Stimulated activated CD4-positive, alpha-beta T cell treated with anti-CD3 and anti-CD28 coated beads, Interleukin-15, amount 100 ng/mL, for 1 hour (primary cell): Measurements from ENCODE around the gene MYL7.

Experiments used
- DNase-seq, 2 donors: peaks; one replicate each; pipeline ENCODE4 v3.0.0-alpha.2; 2020; ENCODE audit warnings: low read depth in 1 of 2, low spot score in 1 of 2

The MYL7 gene

DNA sequence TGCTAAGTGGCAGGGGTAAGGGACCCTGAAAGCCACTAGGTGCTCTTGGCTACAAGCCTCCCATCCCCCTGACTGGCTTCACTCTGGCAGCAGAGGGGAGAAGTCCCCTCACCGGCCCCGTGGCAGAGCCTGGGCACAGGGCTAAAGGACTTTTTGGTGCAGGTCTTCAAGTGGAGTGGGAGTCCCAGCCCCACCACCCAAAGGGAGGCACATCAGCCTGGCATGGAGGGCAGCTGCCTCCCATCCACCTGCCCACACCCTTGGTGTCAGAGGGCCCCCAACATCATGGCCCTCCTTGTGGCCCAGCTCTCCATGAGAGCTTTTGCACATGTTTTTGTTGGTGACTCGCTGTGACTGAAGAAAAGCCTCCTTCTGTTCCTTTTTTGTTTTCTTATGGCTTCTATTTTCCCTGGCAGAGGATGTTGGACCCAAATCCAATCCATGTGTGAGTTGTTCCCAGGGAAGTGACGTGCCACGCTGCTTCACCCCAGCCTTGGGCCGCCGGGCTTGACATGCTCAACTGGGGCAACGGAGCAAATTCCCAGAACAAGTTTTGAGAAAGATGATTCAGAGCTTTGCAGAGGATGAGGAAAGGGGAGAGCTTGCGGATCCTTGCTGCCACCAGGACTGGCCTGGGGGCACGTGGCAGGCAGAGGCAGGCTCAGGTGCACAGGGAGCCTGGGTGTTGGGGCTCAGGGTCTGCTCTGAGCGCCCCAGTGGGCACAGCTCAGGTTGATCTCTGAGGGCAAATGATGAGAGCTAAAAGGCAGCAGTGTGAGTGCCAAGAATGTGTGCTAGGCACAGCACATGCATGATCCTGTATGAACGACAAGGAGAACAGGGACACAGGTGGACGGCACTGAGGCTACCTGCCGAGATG is 38.9 kb downstream of the MYL7 start:
- DNase-seq: no peak

DNA sequence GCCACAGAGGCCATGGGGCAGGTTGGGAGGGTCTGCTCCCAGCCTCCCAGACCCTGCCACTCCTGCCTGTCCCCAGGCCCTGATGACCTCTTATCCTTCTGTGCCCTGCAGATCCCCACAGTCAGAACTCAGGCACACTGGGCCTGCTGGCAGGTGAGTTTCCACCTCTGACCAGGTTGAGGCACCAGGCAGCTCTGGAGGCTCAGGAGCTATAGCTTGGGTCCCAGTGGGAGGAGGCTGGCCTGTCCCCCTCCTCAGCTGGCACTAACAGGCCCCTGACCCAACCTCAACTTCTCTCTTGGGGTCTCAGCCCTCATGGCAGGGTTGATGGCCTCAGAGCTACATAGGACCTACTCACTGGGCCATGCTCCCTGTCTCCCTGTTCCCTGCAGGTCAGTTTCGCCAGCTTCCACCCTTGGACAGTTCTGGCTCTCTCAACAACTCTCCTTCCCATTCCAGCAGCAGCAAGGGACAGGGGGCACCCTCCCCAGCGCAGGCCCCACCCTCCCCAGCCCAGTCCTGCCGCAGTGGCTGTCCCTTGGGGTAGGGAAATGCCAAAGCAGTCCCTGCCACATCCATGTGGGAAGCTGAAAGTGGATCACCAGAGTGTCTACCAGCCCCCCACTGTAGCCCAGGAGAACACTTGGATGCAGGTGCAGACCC is 39.7 kb downstream of the MYL7 start:
- no peak for DNase-seq

GRCh38 chr7:44100458-44101302 is 40.5 kb downstream of the MYL7 start:
- no peak for DNase-seq

DNA sequence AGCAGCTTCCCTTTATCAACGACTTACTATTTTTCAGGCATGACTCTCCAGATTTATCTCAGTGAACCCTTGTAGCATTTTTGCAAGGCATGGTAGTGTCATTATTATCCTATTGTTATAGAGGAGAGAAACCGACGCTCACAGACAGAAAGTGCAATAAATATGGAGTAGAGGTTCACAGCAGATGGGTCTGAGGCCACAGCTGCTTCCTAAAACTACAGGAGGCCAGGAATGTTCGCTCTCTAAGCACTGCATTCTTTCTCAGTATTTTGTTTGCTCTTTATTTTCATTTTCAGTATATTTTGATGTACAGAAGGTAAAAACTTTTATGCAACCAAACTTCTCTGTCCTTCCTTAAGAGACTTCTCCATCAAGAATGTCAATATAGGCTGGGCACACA is 41.5 kb downstream of the MYL7 start:
- DNase-seq: no peak

DNA sequence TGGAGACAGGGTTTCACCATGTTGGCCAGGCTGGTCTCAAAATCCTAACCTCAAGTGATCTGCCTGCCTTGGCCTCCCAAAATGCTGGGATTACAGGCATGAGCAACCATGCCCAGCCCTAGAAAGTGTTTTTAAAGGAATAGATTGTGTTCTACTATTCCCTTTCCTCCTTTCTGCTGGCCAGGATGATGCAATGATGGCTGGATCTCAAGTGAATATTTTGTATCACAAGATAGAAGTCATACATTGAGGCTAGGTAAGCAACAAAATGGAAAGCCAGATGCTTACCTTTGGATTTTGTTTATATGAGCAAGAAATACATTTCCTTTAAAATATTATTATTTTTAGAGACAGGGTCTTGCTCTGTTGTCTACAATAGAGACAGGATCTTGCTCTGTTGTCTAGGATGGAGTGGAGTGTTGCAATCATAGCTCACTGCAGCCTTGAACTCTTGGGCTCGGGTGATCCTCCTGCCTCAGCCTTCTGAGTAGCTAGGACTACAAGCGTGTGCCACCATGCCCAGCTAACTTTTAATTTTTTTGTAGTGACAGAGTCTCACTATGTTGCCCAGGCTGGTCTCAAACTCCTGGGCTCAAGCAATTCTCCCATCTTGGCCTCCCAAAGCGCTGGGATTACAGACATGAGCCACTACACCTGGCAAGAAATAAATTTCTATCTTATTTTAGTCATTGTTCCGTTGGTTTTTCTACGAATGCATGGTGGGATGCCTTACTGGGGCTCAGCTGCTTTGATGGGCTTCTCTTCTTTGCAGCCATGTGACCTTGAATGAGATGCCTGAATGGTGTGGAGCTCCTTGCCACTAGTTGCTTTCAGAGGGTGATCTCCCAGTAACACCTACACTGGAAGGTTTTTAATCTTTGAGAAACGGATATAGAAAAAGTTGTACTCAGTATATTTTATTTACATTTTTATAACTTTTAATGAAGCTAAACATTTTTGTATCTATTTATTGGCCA is 42.8 kb downstream of the MYL7 start:
- no peak for DNase-seq

GRCh38 chr7:44097064-44097932 is 43.8 kb downstream of the MYL7 start:
- DNase-seq: no peak

GRCh38 chr7:44096326-44096881 is 44.7 kb downstream of the MYL7 start:
- no peak for DNase-seq

DNA sequence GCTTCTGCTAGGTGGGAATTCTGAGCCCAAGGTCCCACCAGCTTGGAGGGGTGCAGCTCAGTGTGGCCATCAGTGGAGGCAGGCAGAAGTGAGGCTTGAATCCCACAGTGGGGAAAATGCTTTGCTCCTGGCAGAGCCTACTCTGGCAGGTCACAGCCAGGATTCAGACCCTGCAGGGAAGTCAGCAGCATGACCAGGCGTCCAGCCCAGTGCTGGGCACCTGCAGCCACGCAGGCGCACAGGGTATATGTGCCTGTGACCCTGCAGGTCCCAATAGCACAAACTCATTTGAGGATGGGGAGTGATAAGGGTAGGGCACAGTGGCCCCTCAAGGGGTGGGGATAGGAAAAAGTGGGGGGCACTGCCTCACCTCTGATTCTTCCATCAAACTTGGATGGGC is 45.4 kb downstream of the MYL7 start:
- DNase-seq: no peak

GRCh38 chr7:44094883-44095592 is 46.1 kb downstream of the MYL7 start:
- DNase-seq: no peak

DNA sequence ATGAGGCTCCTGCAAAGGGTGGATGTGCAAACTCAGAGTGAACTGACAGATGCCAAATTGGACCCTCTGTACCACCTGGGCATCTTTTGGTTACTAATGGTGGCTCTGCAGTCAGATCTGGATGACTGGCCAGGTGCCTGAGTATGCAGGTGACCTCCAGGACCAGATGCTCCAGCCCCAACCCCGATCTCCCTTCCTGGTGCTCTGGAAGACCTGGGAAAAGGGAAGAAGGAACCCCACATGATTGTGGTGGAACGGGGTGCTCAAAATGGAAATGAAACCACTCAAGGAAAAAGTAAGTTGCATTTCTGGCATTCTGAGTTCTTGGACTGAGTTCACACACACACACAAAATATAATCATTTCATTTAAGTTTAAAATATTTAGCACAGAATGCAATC is 46.8 kb downstream of the MYL7 start:
- DNase-seq: no peak

DNA sequence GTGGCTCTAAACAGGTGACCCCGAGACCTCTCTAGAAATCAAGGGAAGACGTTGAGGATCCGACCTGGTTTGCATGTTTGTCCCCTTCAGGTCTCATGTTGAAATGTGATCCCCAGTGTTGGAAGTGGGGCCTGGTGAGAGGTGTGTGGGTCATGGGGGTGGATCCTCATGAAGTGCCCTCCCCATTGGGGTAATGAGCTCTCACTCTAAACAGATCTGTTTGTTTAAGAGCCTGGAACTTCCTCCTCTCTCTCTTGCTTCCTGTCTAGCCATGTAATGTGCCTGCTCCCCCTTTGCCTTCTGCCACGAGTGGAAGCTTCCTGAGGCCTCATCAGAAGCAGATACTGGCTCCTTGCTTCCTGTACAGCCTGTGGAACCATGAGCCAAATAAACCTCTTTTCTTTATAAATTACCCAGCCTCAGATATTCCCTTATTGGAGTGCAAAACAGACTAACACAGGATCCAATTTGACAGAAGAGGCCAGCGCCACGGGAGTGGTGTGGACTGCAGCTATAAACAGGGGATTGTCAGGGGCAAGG is 48.0 kb downstream of the MYL7 start:
- no peak for DNase-seq
